HEK293 (cell line): ENCODE results near the gene CARM1.

Experiments
- CTCF ChIA-PET: fragments of 350-600 bp; formaldehyde crosslinking; extraction: SDS; loops from one replicate; lab custom pipeline; 2021; ENCODE audit warnings: antibody characterized with exemption; lab: Yijun Ruan, JAX
- POLR2A ChIA-PET: fragments of 300-600 bp; formaldehyde crosslinking; extraction: SDS; loops from one replicate; lab custom pipeline; 2020; ENCODE audit warnings: antibody characterized with exemption, inconsistent platforms; lab: Yijun Ruan, JAX
- H3K27ac ChIP-seq: fragments of 200-500 bp; sonication (Bioruptor generic); 2 replicates; pipeline ENCODE4 v1.5.1; 2014; ENCODE audit warnings: low read depth, low read length, control low read depth, inconsistent platforms; ENCODE audit errors: extremely low read depth
- H3K36me3 ChIP-seq, 2 experiments: fragments of 200-500 bp in 1 of 2; sonication (Bioruptor generic) in 1 of 2; 1 replicate in 1 of 2; 2 replicates in 1 of 2; pipeline ENCODE4 v1.5.1; 2014 to 2017; ENCODE audit warnings: inconsistent platforms in 2 of 2, low read length in 2 of 2; ENCODE audit not compliant: control insufficient read depth in 2 of 2, insufficient read depth in 1 of 2
- H3K4me1 ChIP-seq: fragments of 200-500 bp; sonication (Bioruptor generic); 2 replicates; pipeline ENCODE4 v1.5.1; 2014; ENCODE audit warnings: mild to moderate bottlenecking, low read length, inconsistent platforms; ENCODE audit not compliant: control insufficient read depth, insufficient read depth
- H3K4me3 ChIP-seq: 2 replicates; pipeline ENCODE4 v1.5.1; 2011; ENCODE audit warnings: low read depth, mild to moderate bottlenecking, control low read depth, low read length, moderate library complexity
- H3K9me3 ChIP-seq: fragments of 200-500 bp; sonication (Bioruptor generic); 2 replicates; pipeline ENCODE4 v1.5.1; 2014; ENCODE audit warnings: low read depth, low read length, inconsistent platforms; ENCODE audit not compliant: control insufficient read depth, insufficient read depth
- HOXA7 ChIP-seq: sonication (generic); formaldehyde crosslinking; IDR thresholded peaks from 2 replicates; pipeline ENCODE4 v1.8.1; 2022; ENCODE audit warnings: missing genetic modification reagents, borderline replicate concordance
- KLF1 ChIP-seq: fragments of 450-650 bp; formaldehyde crosslinking; IDR thresholded peaks from 2 replicates; pipeline ENCODE4 v1.5.1; 2016; ENCODE audit warnings: missing biosample characterization, missing genetic modification characterization
- KLF10 ChIP-seq: fragments of 450-650 bp; IDR thresholded peaks from 2 replicates; pipeline ENCODE4 v1.5.1; 2018; ENCODE audit warnings: missing biosample characterization, mild to moderate bottlenecking, missing genetic modification characterization
- OSR2 ChIP-seq: fragments of 450-650 bp; formaldehyde crosslinking; IDR thresholded peaks from 2 replicates; pipeline ENCODE4 v1.5.1; 2016; ENCODE audit warnings: missing biosample characterization, missing genetic modification characterization
- OVOL3 ChIP-seq: fragments of 450-650 bp; formaldehyde crosslinking; IDR thresholded peaks from 2 replicates; pipeline ENCODE4 v1.5.1; 2016; ENCODE audit warnings: missing biosample characterization, missing genetic modification characterization
- ZBTB21 ChIP-seq: fragments of 450-650 bp; formaldehyde crosslinking; IDR thresholded peaks from 2 replicates; pipeline ENCODE4 v1.5.1; 2017; ENCODE audit warnings: missing biosample characterization, missing genetic modification characterization
- ZBTB7A ChIP-seq: fragments of 450-650 bp; formaldehyde crosslinking; IDR thresholded peaks from 2 replicates; pipeline ENCODE4 v1.5.1; 2016; ENCODE audit warnings: low read depth, missing biosample characterization, missing genetic modification characterization
- ZFP69B ChIP-seq: fragments of 450-650 bp; formaldehyde crosslinking; IDR thresholded peaks from 2 replicates; pipeline ENCODE4 v1.5.1; 2016; ENCODE audit warnings: missing biosample characterization, missing genetic modification characterization
- ZNF184 ChIP-seq: fragments of 450-650 bp; IDR thresholded peaks from 2 replicates; pipeline ENCODE4 v1.5.1; 2018; ENCODE audit warnings: missing biosample characterization, mild to moderate bottlenecking, missing genetic modification characterization
- ZNF211 ChIP-seq: fragments of 450-650 bp; formaldehyde crosslinking; IDR thresholded peaks from 2 replicates; pipeline ENCODE4 v1.5.1; 2016; ENCODE audit warnings: low read depth, missing biosample characterization, missing genetic modification characterization
- ZNF324 ChIP-seq: fragments of 450-650 bp; formaldehyde crosslinking; IDR thresholded peaks from 2 replicates; pipeline ENCODE4 v1.5.1; 2016; ENCODE audit warnings: missing biosample characterization, missing genetic modification characterization
- ZNF366 ChIP-seq: fragments of 450-650 bp; formaldehyde crosslinking; conservative IDR thresholded peaks from 2 replicates; pipeline ENCODE4 v1.5.1; 2016; ENCODE audit warnings: missing biosample characterization, missing genetic modification characterization
- ZNF423 ChIP-seq: fragments of 450-650 bp; formaldehyde crosslinking; IDR thresholded peaks from 2 replicates; pipeline ENCODE4 v1.5.1; 2016; ENCODE audit warnings: missing biosample characterization, missing genetic modification characterization
- ZNF571 ChIP-seq: fragments of 450-650 bp; formaldehyde crosslinking; IDR thresholded peaks from 2 replicates; pipeline ENCODE4 v1.5.0; 2017; ENCODE audit warnings: missing biosample characterization, missing genetic modification characterization
- ZNF629 ChIP-seq: fragments of 450-650 bp; formaldehyde crosslinking; IDR thresholded peaks from 2 replicates; pipeline ENCODE4 v1.5.1; 2017; ENCODE audit warnings: missing biosample characterization, missing genetic modification characterization
- ZNF660 ChIP-seq: fragments of 450-650 bp; IDR thresholded peaks from 2 replicates; pipeline ENCODE4 v1.5.1; 2018; ENCODE audit warnings: missing biosample characterization, mild to moderate bottlenecking, missing genetic modification characterization
- ZNF747 ChIP-seq: fragments of 450-650 bp; formaldehyde crosslinking; IDR thresholded peaks from 2 replicates; pipeline ENCODE4 v1.5.1; 2016; ENCODE audit warnings: missing biosample characterization, missing genetic modification characterization
- ZNF76 ChIP-seq: fragments of 450-650 bp; formaldehyde crosslinking; IDR thresholded peaks from 2 replicates; pipeline ENCODE4; 2016; ENCODE audit warnings: low read depth, missing biosample characterization, missing genetic modification characterization, borderline replicate concordance
- ZNF776 ChIP-seq: fragments of 450-650 bp; formaldehyde crosslinking; IDR thresholded peaks from 2 replicates; pipeline ENCODE4 v1.5.0; 2017; ENCODE audit warnings: missing biosample characterization, missing genetic modification characterization, borderline replicate concordance
- ZNF777 ChIP-seq: fragments of 450-650 bp; formaldehyde crosslinking; IDR thresholded peaks from 2 replicates; pipeline ENCODE4 v1.5.1; 2017; ENCODE audit warnings: missing biosample characterization, missing genetic modification characterization, borderline replicate concordance
- TF ChIP-seq, protein P1 (sequence below): fragments of 450-650 bp; formaldehyde crosslinking; IDR thresholded peaks from 2 replicates; pipeline ENCODE4 v1.5.1; 2017; ENCODE audit warnings: missing biosample characterization, missing genetic modification characterization
- TF ChIP-seq, protein P2 (sequence below): fragments of 450-650 bp; formaldehyde crosslinking; IDR thresholded peaks from 2 replicates; pipeline ENCODE4 v1.5.1; 2016; ENCODE audit warnings: missing biosample characterization, missing genetic modification characterization
- TF ChIP-seq, protein P3 (sequence below): fragments of 450-650 bp; formaldehyde crosslinking; IDR thresholded peaks from 2 replicates; pipeline ENCODE4 v1.5.1; 2016; ENCODE audit warnings: missing biosample characterization, missing genetic modification characterization
- TF ChIP-seq, protein P4 (sequence below): fragments of 450-650 bp; formaldehyde crosslinking; IDR thresholded peaks from 2 replicates; pipeline ENCODE4; 2016; ENCODE audit warnings: missing biosample characterization, missing genetic modification characterization
- TF ChIP-seq, protein P5 (sequence below): fragments of 450-650 bp; formaldehyde crosslinking; IDR thresholded peaks from 2 replicates; pipeline ENCODE4 v1.5.1; 2017; ENCODE audit warnings: missing biosample characterization, missing genetic modification characterization
- TF ChIP-seq, protein P6 (sequence below): fragments of 450-650 bp; IDR thresholded peaks from 2 replicates; pipeline ENCODE4 v1.5.1; 2018; ENCODE audit warnings: missing biosample characterization, mild to moderate bottlenecking, missing genetic modification characterization

Gene CARM1

DNA sequence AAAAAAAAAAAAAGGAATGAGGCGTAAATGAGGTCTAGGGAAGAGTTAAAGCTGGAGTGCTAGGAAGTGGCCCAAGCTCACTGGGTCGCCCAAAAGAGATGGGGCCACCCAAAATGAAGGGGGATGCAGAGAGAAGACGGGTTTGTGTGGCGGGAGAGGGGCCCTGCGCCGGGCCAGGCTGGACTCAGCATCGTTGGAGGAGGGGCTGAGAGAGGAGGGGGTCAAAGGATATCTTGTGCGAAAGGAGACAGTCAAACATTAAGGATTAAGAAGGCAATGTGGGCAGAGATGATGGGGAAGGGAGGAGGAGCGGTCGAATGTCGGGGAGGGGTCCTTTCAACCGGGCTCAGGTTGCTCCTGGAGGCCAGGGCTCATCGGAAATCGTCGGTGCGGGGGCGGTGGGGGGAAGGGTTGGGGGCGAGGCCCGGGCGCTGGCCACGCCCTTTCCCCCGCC, 825 bp upstream of the CARM1 start (continued):
- TF ChIP-seq, protein P1, sequence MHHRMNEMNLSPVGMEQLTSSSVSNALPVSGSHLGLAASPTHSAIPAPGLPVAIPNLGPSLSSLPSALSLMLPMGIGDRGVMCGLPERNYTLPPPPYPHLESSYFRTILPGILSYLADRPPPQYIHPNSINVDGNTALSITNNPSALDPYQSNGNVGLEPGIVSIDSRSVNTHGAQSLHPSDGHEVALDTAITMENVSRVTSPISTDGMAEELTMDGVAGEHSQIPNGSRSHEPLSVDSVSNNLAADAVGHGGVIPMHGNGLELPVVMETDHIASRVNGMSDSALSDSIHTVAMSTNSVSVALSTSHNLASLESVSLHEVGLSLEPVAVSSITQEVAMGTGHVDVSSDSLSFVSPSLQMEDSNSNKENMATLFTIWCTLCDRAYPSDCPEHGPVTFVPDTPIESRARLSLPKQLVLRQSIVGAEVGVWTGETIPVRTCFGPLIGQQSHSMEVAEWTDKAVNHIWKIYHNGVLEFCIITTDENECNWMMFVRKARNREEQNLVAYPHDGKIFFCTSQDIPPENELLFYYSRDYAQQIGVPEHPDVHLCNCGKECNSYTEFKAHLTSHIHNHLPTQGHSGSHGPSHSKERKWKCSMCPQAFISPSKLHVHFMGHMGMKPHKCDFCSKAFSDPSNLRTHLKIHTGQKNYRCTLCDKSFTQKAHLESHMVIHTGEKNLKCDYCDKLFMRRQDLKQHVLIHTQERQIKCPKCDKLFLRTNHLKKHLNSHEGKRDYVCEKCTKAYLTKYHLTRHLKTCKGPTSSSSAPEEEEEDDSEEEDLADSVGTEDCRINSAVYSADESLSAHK (tag by site-specific recombination), result peak; percentile 19; the same call in 1 of the 2 replicates
- TF ChIP-seq ZBTB21 (tag by site-specific recombination) (peak; percentile 41; the same call in 1 of the 2 replicates), ZBTB7A (tag by site-specific recombination) (0 out of 2 replicates have a peak, but pooled peaks have one; percentile 58), ZNF324 (tag by site-specific recombination) (no peak), ZNF366 (tag by site-specific recombination) (peak; percentile 56; the same call in 1 of the 2 replicates)
- TF ChIP-seq, protein P2, sequence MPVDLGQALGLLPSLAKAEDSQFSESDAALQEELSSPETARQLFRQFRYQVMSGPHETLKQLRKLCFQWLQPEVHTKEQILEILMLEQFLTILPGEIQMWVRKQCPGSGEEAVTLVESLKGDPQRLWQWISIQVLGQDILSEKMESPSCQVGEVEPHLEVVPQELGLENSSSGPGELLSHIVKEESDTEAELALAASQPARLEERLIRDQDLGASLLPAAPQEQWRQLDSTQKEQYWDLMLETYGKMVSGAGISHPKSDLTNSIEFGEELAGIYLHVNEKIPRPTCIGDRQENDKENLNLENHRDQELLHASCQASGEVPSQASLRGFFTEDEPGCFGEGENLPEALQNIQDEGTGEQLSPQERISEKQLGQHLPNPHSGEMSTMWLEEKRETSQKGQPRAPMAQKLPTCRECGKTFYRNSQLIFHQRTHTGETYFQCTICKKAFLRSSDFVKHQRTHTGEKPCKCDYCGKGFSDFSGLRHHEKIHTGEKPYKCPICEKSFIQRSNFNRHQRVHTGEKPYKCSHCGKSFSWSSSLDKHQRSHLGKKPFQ (tag by site-specific recombination), result no peak
- TF ChIP-seq, all 188 proteins: peak for 32

DNA sequence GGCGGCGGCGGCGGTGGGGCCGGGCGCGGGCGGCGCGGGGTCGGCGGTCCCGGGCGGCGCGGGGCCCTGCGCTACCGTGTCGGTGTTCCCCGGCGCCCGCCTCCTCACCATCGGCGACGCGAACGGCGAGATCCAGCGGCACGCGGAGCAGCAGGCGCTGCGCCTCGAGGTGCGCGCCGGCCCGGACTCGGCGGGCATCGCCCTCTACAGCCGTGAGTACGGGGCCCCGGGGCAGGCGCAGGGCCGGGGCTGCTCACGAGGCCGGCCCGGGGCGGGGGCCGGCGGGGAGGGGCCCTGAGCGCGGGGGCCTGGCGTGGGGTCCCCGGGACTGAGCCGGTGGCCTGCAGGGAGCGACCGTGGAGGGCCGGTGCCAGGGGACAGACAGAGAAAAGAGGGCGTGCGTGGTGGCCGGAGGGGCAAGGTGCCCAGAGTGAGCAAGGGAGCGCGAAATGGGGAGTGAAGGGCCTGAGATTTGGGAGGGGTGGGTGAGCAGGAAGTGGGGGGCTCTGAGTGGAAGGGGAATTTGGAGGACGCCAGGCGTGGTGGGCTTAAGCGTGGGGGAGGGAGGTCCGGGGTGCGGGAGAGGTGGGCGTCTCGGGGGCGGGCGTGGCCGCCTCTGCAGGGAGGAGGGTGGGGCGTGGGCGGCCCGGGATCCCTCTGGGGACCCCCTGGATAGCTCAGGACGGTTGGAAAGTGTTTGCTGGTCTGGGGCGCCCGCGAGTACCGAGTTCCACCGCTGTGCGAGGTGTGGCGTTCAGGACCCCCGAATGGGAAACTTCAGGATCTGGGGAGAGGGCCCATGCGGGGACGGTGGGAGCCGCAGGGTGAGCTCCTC, 575 bp downstream of the CARM1 start:
- Histone ChIP-seq H3K27ac (peak overlapping the region; percentile 94), H3K9me3 (no peaks in the 10 kb centered on the region), H3K4me1 (no peaks in the 10 kb centered on the region), H3K36me3 (peaks cover 13 to 15% of the 10 kb centered on the region in 2 experiments; a peak in 2 of 3 replicates), H3K4me3 (peak overlapping the region; percentile 88)
- ChIA-PET CTCF (interaction anchor here (0.6 to 3.0 kb wide), 14 partner anchors 8 to 354 kb away, joined by 3 to 20 read pairs (median 4); partner anchors contain the start of gene DNM2), POLR2A (interaction anchor here (1.0 to 1.9 kb wide), 2 partner anchors 36 to 56 kb away, joined by 3 to 10 read pairs; partner anchors contain the start of gene TMED1)
- peak; percentile 92 for TF ChIP-seq KLF1
- no peak; the same call in none of the 2 replicates for TF ChIP-seq ZNF423 (tag by site-specific recombination)
- no peak for TF ChIP-seq OVOL3 (tag by site-specific recombination)
- TF ChIP-seq ZNF211 (tag by site-specific recombination), result no peak
- TF ChIP-seq OSR2, result no peak
- TF ChIP-seq, protein P3, sequence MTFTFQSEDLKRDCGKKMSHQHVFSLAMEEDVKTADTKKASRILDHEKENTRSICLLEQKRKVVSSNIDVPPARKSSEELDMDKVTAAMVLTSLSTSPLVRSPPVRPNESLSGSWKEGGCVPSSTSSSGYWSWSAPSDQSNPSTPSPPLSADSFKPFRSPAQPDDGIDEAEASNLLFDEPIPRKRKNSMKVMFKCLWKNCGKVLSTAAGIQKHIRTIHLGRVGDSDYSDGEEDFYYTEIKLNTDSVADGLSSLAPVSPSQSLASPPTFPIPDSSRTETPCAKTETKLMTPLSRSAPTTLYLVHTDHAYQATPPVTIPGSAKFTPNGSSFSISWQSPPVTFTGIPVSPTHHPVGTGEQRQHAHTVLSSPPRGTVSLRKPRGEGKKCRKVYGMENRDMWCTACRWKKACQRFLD, result no peak
- TF ChIP-seq, protein P4, sequence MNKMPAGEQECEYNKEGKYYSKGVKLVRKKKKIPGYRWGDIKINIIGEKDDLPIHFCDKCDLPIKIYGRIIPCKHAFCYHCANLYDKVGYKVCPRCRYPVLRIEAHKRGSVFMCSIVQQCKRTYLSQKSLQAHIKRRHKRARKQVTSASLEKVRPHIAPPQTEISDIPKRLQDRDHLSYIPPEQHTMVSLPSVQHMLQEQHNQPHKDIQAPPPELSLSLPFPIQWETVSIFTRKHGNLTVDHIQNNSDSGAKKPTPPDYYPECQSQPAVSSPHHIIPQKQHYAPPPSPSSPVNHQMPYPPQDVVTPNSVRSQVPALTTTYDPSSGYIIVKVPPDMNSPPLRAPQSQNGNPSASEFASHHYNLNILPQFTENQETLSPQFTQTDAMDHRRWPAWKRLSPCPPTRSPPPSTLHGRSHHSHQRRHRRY (tag by site-specific recombination), result no peak
- TF ChIP-seq, protein P5, sequence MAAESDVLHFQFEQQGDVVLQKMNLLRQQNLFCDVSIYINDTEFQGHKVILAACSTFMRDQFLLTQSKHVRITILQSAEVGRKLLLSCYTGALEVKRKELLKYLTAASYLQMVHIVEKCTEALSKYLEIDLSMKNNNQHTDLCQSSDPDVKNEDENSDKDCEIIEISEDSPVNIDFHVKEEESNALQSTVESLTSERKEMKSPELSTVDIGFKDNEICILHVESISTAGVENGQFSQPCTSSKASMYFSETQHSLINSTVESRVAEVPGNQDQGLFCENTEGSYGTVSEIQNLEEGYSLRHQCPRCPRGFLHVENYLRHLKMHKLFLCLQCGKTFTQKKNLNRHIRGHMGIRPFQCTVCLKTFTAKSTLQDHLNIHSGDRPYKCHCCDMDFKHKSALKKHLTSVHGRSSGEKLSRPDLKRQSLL (tag by site-specific recombination), result no peak
- TF ChIP-seq HOXA7 (CRISPR knock-in tag), result no peak
- no peak for TF ChIP-seq ZNF660 (tag by site-specific recombination)
- TF ChIP-seq ZNF76, result peak; percentile 40; the same call in 1 of the 2 replicates
- no peak for TF ChIP-seq ZNF184 (tag by site-specific recombination)
- TF ChIP-seq KLF10 (tag by site-specific recombination), result no peak; the same call in 1 of the 2 replicates
- no peak for TF ChIP-seq ZFP69B (tag by site-specific recombination)
- no peak for TF ChIP-seq ZNF777 (tag by site-specific recombination)
- TF ChIP-seq, protein P6, sequence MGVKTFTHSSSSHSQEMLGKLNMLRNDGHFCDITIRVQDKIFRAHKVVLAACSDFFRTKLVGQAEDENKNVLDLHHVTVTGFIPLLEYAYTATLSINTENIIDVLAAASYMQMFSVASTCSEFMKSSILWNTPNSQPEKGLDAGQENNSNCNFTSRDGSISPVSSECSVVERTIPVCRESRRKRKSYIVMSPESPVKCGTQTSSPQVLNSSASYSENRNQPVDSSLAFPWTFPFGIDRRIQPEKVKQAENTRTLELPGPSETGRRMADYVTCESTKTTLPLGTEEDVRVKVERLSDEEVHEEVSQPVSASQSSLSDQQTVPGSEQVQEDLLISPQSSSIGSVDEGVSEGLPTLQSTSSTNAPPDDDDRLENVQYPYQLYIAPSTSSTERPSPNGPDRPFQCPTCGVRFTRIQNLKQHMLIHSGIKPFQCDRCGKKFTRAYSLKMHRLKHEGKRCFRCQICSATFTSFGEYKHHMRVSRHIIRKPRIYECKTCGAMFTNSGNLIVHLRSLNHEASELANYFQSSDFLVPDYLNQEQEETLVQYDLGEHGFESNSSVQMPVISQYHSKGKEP, result no peak
- no peak for TF ChIP-seq ZNF776 (tag by site-specific recombination)
- TF ChIP-seq ZNF629 (tag by site-specific recombination), result no peak
- TF ChIP-seq ZNF747 (tag by site-specific recombination), result no peak
- no peak for TF ChIP-seq ZNF571 (tag by site-specific recombination)
